Measurements from ENCODE around the gene KIF14.

The KIF14 gene

GRCh38 chr1:200620273-200621131, at the start of gene KIF14:
TSS of gene KIF14 (minus strand) at chr1:200620751. CDS start at chr1:200618723, 2,028 bp downstream.
- DNase-seq: peak; percentile 81 to 92

DNA sequence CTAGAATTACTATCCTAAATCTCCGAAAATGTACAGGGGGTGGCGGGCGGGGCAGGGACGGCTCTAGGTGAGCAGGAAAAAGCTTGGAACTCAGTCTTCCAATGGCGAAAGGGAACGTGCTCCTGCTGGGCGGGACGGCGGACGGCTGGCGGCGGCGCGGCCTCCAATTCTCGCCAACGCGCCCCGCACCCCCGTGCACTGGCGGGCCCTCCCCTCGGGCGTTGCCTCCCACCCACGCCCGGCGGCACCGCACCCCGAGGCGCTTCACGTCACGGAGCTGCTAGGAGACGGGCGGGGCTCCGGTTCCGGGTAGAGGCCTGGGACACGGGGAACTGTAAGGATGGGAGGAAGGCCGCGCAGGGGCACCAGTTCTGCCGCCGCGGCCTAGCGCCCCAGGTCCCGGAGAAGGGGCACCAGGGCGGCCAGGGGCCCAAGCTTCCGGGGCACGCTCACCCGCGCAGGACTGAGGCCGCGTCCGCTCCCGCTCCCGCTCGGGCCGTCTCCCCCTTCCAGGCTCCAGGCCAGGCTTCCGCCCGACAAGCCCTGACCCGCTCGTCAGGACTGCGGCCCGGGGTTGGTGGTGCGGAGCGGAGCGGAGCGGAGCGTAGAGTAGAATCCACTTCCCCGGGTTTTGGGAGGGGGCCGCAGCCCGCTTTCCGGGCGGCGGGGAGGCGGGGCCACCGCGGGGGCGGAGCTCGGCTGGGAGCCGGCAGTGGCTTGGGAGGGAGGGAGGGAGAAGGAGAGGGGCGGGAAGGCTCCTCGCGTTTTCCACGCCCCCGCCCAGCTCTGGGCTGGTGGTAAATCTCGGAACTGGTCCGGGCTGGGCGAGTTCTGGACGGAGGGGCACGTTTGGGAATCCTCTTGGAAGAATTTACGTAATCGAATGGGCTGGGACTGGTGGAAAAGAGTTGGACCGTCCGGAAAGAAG, 49.0 kb upstream of the KIF14 start, which contains the start of gene DDX59:
TSS of gene DDX59 (minus strand) at position 594 of the 928 bp plus-strand sequence. CDS start 3,167 bp downstream, outside the sequence.
- peak; percentile 84 to 95 for DNase-seq

DNA sequence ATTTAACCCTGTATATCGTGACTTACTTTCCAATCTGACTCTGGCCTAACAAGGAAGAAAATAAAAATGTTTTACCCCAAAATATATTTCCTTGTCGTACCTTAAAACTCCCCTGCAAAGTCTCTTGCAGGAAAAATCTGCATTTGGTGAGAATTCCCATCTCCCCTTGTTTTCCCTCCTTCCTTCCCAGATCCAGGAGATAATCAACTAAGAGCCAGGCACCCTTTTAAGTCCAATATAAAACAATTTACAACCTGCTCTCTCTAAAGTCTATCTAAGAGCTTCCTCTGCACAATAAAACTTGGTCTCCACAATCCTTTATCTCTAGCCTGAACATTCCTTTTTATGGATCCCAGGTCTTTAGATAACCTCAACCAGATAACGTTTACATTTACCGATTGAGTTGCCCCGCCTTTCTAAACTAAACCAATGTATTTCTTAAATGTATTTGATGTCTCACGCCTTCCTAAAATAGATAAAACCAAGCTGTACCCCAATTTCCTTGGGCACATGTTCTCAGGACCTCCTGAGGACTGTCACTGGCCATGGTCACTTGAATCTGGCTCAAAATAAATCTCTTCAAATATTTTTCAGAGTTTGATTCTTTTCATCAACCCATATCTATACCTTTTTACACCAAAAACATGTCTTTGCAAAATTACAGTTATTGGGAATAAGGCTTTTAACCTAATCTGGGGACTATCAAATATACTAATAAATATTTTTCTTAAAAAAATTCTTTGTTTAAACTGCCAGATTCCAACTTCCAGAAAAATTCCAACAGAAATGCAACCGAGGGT, 48.2 kb upstream of the KIF14 start:
- no peak for DNase-seq

- no peak for DNase-seq
Observed at GRCh38 chr1:200666309-200666708, 45.8 kb upstream of the KIF14 start.

DNA sequence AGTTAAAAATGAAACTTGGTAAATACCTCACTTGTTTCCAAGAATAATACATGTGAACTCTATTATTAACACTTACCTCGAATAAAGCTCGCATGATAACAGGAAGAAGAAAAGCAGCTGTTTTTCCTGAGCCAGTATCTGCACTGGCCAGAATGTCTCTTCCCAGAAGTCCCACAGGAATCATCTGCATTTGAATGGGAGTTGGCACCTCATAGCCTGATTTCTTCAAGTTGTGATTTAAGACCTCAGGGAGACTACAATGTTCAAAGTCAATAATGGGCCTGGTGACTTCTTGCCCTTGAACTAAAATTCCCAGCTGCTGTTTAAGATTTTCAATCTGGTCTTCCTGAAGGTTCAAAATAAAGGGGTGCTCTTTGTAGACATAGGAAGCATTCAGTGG, 45.3 kb upstream of the KIF14 start:
- DNase-seq: no peak

DNA sequence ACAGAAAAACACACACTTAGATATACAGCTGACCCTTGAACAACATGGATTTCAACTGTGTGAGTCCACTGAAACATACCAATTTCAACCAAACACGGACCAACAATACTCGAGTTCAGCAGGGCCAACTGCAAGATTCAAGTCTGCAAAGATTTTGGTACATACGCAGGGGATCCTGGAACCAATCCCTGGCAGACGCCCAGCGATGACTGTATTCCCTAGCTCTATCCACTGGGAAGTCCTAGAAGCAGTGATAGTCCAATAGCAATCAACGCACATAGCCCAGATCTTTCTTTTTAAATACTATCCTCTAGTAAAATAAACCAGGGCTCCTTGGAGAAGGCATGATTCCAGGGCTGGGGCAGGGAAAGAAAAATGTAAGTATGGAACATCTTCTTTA, 40.2 kb upstream of the KIF14 start:
- DNase-seq: no peak

GRCh38 chr1:200659269-200659668, 38.7 kb upstream of the KIF14 start:
- DNase-seq: no peak

- DNase-seq: no peak
Observed at GRCh38 chr1:200658037-200658818, 37.7 kb upstream of the KIF14 start.

DNA sequence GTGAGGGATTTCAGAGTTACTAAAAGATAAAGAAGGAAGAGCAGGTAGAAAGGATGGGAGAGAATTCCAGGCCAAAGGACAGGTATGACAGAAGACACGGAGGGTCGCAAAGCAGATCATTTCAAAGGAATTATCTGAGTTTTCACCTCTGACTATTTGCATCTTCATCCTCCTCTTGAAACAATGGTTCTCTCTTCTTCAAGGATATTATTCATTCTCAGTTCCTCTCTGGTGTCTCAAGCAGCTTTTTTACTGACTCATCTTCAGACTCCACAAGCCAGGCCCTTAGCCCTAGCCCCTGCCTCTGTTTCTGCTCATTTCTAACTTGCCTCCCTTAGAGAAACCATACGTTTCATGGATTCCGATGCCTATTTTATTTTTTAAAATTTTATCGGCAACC, 34.1 kb upstream of the KIF14 start:
- peak in 1 of 2 donors; percentile 63 for DNase-seq

DNA sequence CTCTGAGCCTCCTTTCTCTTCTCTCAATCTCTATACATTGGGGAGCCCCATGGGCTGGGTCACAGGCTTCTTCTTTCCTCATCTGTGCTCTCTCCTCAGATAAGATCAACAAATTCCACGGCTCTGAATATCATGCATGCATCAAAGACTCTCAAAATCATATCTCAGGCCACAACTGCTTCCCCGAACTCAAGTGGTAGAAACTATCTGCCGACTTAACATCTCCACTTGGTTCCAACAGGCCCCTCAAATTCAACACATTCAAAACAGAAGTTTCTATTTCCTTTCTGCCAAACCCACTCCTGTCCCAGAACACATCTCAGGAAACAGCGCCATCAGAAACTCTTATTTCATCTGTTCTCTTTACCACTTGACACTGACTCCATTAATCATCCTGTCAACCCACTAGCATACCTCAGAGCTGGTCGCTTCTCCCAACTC, 32.5 kb upstream of the KIF14 start:
- DNase-seq: peak in 1 of 2 donors; percentile 87

- no peak for DNase-seq
Observed at GRCh38 chr1:200652378-200652777, 31.8 kb upstream of the KIF14 start.

DNA sequence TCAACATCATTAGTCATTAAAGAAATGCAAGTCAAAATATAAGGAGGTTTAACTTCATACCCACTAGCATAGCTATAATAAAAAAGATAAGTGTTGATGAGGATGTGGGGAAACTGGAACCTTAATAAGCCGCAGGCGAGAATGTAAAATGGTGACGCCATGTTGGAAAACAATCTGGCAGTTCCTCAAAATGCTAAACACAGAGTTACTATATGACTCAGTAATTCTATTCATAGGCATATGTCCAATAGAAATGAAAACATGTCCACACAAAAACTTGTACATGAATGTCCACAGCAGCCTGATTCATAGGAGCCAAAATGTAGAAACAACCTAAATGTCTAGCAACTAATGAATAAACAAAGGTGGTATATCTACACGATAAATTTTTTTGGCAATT, 26.0 kb upstream of the KIF14 start:
- DNase-seq: no peak

GRCh38 chr1:200644021-200644420, 23.5 kb upstream of the KIF14 start:
- DNase-seq: no peak

DNA sequence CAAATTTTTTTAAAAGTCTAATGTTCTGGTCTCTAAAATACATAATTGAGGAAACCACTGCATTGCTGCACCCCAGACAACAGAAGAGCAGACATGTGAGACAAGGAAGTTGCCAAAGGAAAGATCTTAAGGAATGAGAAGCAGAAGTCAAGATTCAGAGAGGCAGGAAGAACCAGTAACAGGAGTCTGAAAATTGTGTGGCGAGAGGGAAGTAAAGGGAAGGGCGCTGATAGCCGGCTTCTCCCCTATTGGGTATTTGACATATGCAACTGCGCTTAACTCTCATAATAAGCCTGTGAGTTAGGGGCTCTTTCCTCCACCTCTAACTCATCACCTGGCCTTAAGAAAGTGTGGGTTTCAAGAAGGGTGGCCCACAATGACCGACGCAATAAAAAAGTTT, 21.9 kb upstream of the KIF14 start:
- DNase-seq: peak in 1 of 2 donors; percentile 46

DNA sequence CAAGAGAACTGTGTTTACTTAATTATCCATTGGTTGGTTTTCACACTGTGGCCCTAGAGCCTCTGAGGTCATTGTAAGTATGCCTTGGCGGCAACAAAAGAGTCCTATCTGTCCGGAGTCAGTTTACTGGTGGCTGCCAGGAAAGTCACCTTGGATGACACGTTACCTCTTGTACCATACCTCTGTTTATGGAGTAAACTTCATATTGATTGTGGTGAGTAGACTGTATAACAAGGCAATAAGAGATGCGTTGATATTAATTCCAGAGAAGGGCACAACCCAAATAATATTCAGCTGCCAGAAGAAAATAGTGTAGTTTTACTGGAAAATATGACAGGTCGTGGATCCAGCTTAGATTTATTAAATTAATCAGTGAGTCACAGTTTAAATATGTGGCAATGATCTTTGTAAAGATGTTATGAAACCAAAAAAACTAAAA, 20.4 kb upstream of the KIF14 start:
- DNase-seq: no peak

DNA sequence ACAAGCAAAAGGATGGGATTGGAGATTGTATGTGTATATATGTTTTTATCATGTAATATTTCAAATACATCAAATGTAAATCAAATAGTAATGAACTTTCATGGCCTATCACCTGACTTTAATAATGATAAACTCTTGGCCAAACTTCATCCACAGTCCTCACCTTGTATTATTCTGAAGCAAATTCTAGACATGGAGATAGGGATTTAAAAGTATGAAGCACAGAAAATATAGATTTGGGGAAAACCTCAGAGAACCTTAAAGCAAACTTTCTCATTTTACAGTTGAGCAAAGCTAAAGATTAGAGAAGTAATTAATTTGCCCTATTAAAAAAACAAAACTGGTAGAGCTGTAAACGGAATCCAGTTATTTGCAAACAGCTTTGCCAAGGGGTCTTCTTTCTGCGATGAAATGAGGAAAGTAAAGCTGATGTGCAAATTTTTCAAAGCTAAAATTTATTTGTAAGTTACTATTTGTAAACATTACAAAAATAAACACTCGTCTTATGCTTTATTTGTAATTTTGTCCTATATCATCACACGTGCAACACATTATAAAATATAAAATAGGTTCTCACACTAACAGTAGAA, 19.9 kb upstream of the KIF14 start:
- DNase-seq: no peak

- no peak for DNase-seq
Observed at GRCh38 chr1:200638073-200638472, 17.5 kb upstream of the KIF14 start.

DNA sequence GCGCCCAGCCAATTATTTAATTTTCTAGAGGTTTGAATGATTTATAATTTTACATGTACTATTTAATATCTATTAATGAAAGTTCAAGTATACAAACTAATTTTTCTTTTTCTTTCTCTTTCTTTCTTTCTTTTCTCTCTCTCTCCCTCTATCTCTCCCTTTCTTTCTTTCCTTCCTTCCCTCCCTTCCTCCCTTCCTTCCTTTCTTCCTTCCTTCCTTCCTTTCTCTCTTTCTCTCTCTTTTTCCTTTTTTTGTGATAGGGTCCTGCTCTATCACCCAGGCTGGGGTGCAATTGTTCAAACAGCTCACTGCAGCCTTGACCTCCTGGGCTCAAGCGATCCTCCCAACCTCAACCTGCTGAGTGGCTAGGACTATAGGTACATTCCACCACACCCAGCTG, 16.1 kb upstream of the KIF14 start:
- DNase-seq: no peak

- no peak for DNase-seq
Observed at GRCh38 chr1:200634261-200635122, 13.9 kb upstream of the KIF14 start.

GRCh38 chr1:200631375-200631774, 10.8 kb upstream of the KIF14 start:
- DNase-seq: no peak

Data from bone marrow (tissue), 2 donors.